ENCODE measurements around the gene PLCD3.

GRCh38 chr17:45129940-45130680 lies 2.2 kb downstream of the PLCD3 start:
- TF ChIP-seq POLR2AphosphoS5 (IDR thresholded peaks at IDR 0.05; ENCODE audit: control insufficient read depth, insufficient read depth, low read depth, low read length) = no peak
- TF ChIP-seq CREB1 (IDR thresholded peaks at IDR 0.05) = no peak
- no peak for TF ChIP-seq CREB1 (CRISPR knock-in tag; IDR thresholded peaks at IDR 0.05)
- TF ChIP-seq TCF7 (IDR thresholded peaks at IDR 0.05; ENCODE audit: borderline replicate concordance) = no peak

All from K562 (cell line).